ENCODE measurements around the gene TMEM60. TPM values are rescaled to one million over a fixed set of nuclear protein-coding genes. Genes with fewer than 3 reads are reported as not detected.

Gene TMEM60
- total and polyA plus RNA-seq, 9 donors = 8.1 to 30.9 (median 15.0) TPM

DNA sequence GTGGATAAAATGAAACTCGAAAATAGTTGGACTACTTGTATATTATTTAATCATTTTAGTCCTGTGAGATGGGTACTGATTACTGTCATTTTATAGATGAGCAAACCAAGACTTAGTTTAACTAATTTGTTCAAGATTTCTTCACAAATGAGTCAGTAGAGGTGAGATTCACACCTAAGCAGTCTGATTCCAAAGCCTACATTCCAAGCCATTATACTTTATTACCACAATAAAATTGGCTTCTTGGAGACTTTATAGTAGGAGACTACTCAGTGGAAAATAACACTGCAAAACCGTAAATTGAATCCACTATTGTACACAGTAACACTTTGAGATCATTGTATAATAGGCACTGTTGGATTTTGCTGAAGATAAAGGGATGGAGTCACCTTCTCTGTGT, 2.5 kb upstream of the TMEM60 start:
- H3K27ac ChIP-seq = no peak overlapping the region
- intact Hi-C loops (cut with DNase I) = no loop called here
- no peaks in the 10 kb centered on the region for H3K9me3 ChIP-seq
- H3K4me1 ChIP-seq (ENCODE audit: insufficient read depth) = peaks cover 9% of the 10 kb centered on the region
- TF ChIP-seq EP300 (IDR thresholded peaks at IDR 0.05) (no peak), POLR2A (IDR thresholded peaks at IDR 0.05) (no peak)
- TF ChIP-seq, protein P1, sequence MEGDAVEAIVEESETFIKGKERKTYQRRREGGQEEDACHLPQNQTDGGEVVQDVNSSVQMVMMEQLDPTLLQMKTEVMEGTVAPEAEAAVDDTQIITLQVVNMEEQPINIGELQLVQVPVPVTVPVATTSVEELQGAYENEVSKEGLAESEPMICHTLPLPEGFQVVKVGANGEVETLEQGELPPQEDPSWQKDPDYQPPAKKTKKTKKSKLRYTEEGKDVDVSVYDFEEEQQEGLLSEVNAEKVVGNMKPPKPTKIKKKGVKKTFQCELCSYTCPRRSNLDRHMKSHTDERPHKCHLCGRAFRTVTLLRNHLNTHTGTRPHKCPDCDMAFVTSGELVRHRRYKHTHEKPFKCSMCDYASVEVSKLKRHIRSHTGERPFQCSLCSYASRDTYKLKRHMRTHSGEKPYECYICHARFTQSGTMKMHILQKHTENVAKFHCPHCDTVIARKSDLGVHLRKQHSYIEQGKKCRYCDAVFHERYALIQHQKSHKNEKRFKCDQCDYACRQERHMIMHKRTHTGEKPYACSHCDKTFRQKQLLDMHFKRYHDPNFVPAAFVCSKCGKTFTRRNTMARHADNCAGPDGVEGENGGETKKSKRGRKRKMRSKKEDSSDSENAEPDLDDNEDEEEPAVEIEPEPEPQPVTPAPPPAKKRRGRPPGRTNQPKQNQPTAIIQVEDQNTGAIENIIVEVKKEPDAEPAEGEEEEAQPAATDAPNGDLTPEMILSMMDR (IDR thresholded peaks at IDR 0.05) = no peak
- 88 to 92% (median 91%) methylated on average over 2 of the region's 2 CpGs for WGBS, 3 donors
- no peak overlapping the region for H3K4me3 ChIP-seq
- DNase-seq = no peak
- no peaks in the 10 kb centered on the region for H3K27me3 ChIP-seq
- H3K36me3 ChIP-seq = no peaks in the 10 kb centered on the region

DNA sequence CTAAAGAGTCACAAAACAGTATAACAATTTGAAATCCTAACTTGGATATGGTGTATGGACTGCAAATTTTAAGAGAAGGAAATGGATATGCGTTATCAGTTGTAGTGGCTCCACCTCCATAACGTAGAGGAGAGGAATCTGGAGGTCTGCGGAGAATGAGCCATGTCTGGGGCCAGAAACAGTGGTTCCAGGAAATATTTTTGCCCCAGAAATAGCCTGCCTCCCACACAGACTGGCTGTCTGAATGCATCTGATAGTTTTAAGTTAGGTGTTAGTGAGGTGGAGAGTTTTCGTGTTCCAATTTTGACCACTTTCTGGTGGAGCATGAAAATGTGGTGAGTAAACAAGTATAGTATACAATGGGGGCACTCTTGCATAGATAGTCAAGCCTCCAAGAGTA, 1.9 kb upstream of the TMEM60 start:
- no peaks in the 10 kb centered on the region for H3K27me3 ChIP-seq
- WGBS, 3 donors = 47 to 53% (median 52%) methylated on average over 4 of the region's 4 CpGs
- no peak overlapping the region for H3K27ac ChIP-seq
- H3K9me3 ChIP-seq = no peaks in the 10 kb centered on the region
- no peaks in the 10 kb centered on the region for H3K36me3 ChIP-seq
- H3K4me3 ChIP-seq = peak overlapping the region; percentile 90
- intact Hi-C loops (cut with DNase I) = no loop called here
- TF ChIP-seq, protein P1 (IDR thresholded peaks at IDR 0.05) = no peak
- TF ChIP-seq POLR2A (IDR thresholded peaks at IDR 0.05) (no peak), EP300 (IDR thresholded peaks at IDR 0.05) (no peak)
- DNase-seq = no peak
- peaks cover 9% of the 10 kb centered on the region for H3K4me1 ChIP-seq (ENCODE audit: insufficient read depth)

DNA sequence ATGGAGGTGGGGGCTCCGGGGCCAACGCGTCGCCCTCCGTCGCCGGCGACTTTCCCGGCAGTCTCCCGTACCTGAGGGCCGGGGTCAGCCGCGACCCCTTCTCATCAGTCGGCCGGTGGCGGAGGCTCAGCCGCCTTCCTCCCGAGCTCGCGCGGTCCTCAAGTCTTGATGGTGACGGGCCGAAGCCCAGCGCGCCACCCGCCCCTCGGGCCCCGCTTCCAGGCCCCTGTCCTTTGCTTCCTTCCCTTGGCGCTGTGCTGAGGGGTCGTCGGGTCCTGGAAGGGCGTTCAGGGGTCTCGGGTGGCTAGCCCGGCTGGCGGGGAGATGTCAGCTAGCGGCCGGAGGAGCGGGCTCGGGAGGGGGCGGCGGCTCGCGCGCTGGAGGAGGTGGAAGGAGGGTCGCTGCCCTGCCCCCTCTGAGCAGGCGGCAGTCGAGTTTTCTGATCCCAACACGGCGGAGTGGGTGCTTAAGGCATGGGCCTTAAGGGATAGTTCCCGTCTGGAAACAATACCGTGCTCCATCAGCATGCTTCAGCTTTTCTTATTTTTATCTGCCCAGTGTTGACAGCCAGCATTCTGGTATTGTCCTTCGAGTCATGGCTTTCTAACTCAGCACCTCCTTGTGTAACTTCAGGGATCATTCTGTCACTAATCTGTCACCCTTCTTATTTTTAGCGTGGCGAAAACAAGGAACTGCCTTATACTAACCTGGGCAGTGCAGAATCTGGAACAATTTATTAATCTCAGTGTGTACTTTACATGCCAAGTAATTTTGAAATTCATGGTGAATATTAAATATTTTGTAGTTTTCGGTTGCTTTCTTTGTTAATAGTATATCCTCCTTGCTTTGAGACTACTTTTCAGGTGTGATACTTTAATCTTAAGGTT, 1.1 kb upstream of the TMEM60 start:
- peak; percentile 35 to 73 (median 66) for DNase-seq
- peak overlapping the region; percentile 90 for H3K4me3 ChIP-seq
- H3K9me3 ChIP-seq = no peaks in the 10 kb centered on the region
- intact Hi-C loops (cut with DNase I) = loop anchor here in 1 of 4 donors (10.0 kb wide), 1 partner anchor 1655 kb away; the partner anchor contains the start of gene MAGI2
- peaks cover 9% of the 10 kb centered on the region for H3K4me1 ChIP-seq (ENCODE audit: insufficient read depth)
- 1 to 2% (median 1%) methylated on average over 29 to 55 of the region's 55 CpGs for WGBS, 3 donors
- no peak for TF ChIP-seq EP300 (IDR thresholded peaks at IDR 0.05)
- no peak for TF ChIP-seq POLR2A (IDR thresholded peaks at IDR 0.05)
- TF ChIP-seq, protein P1 (IDR thresholded peaks at IDR 0.05) = no peak
- H3K36me3 ChIP-seq = no peaks in the 10 kb centered on the region
- H3K27ac ChIP-seq = peak overlapping the region; percentile 76 to 85
- H3K27me3 ChIP-seq = no peaks in the 10 kb centered on the region

DNA sequence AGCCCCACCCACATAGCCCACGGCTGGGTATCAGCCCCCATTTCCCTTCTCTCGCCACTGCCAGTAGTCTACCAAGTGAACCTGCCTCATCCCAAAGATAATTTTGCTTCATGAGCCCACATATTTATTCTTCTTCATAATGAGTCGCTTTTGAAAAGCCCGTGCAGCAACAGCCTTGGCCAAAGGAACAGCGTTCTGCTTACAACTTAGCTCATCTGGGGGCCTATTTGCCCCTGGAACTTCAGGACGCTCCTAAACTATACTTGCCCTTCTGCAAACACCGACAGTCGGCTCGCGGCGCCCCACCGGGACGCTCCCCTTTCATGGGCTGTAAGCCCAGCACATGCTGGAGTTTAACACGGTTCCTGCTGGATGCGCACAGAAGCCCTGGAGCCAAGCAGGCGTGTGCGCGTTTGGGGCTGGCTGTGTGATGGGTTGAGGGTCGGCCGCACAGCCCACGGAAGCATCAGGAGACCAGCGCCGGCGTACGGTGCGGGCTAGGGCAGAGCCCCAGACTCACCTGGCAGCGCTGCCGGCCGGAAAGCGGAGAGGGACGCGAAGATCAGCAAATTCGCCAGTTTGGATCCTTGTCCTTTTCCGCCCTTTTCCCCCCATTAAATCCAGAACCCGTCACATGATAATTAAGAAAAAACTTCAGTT, 370 bp downstream of the TMEM60 start:
- 0% methylated on average over 33 to 35 of the region's 35 CpGs for WGBS, 3 donors
- Histone ChIP-seq H3K27ac (peak overlapping the region; percentile 70 to 77), H3K4me3 (peak overlapping the region; percentile 90), H3K27me3 (no peaks in the 10 kb centered on the region), H3K4me1 (ENCODE audit: insufficient read depth) (peaks cover 9% of the 10 kb centered on the region), H3K36me3 (no peaks in the 10 kb centered on the region), H3K9me3 (no peaks in the 10 kb centered on the region)
- intact Hi-C loops (cut with DNase I) = loop anchor here in 1 of 4 donors (10.0 kb wide), 1 partner anchor 1657 kb away; the partner anchor contains the start of gene MAGI2
- DNase-seq = no peak
- TF ChIP-seq EP300 (IDR thresholded peaks at IDR 0.05) (no peak), POLR2A (IDR thresholded peaks at IDR 0.05) (peak; percentile 20)
- TF ChIP-seq, protein P1 (IDR thresholded peaks at IDR 0.05) = peak in 1 of 3 donors; percentile 5
